ENCODE results near the gene NDRG2.

Gene NDRG2

GRCh38 chr14:21053184-21054122, 28.6 kb upstream of the NDRG2 start:
- CTCF ChIA-PET = interaction anchor here (0.6 to 1.0 kb wide), 5 partner anchors 10 to 83 kb away, joined by 3 to 5 read pairs (median 4); no protein-coding TSS in a partner anchor
- Histone ChIP-seq H3K27ac (ENCODE audit: extremely low read depth, low read depth, low read length) (no peak overlapping the region), H3K9me3 (ENCODE audit: control insufficient read depth, insufficient read depth, low read depth, low read length) (no peaks in the 10 kb centered on the region), H3K4me3 (ENCODE audit: low read depth, low read length) (no peak overlapping the region), H3K36me3 (ENCODE audit: control insufficient read depth in 2 of 2, insufficient read depth in 1 of 2, low read length in 2 of 2) (no peaks in the 10 kb centered on the region), H3K4me1 (ENCODE audit: control insufficient read depth, insufficient read depth, low read length) (no peaks in the 10 kb centered on the region)
- POLR2A ChIA-PET = interaction anchor here (0.6 kb wide), 1 partner anchor 55 kb away, joined by 3 read pairs; the partner anchor contains the start of gene SLC39A2
- TF ChIP-seq ZEB2 (tag by site-specific recombination; IDR thresholded peaks at IDR 0.05) = no peak
- no peak for TF ChIP-seq ZNF423 (tag by site-specific recombination; IDR thresholded peaks at IDR 0.05)
- TF ChIP-seq HOXD13 (CRISPR knock-in tag; IDR thresholded peaks at IDR 0.05; ENCODE audit: borderline replicate concordance) = no peak
- no peak for TF ChIP-seq ZNF639 (tag by site-specific recombination; IDR thresholded peaks at IDR 0.05)

GRCh38 chr14:21050597-21050996, 25.7 kb upstream of the NDRG2 start:
- TF ChIP-seq ZNF791 (tag by site-specific recombination; IDR thresholded peaks at IDR 0.05) = no peak
- no peak for TF ChIP-seq ZNF555 (tag by site-specific recombination; conservative IDR thresholded peaks at IDR 0.05)
- no peak for TF ChIP-seq ZNF239 (tag by site-specific recombination; IDR thresholded peaks at IDR 0.05)
- TF ChIP-seq ZNF639 (tag by site-specific recombination; IDR thresholded peaks at IDR 0.05) = no peak
- TF ChIP-seq ZNF121 (tag by site-specific recombination; IDR thresholded peaks at IDR 0.05) = no peak
- no peak for TF ChIP-seq ZNF174 (tag by site-specific recombination; IDR thresholded peaks at IDR 0.05)
- TF ChIP-seq ZBTB48 (tag by site-specific recombination; IDR thresholded peaks at IDR 0.05) = no peak
- no peak for TF ChIP-seq SP7 (tag by site-specific recombination; IDR thresholded peaks at IDR 0.05)
- H3K4me1 ChIP-seq (ENCODE audit: control insufficient read depth, insufficient read depth, low read length) = no peaks in the 10 kb centered on the region
- no peaks in the 10 kb centered on the region for H3K9me3 ChIP-seq (ENCODE audit: control insufficient read depth, insufficient read depth, low read depth, low read length)
- H3K36me3 ChIP-seq (ENCODE audit: control insufficient read depth in 2 of 2, insufficient read depth in 1 of 2, low read length in 2 of 2) = no peaks in the 10 kb centered on the region
- ChIA-PET POLR2A (no interaction called here), CTCF (interaction anchor here (0.5 to 2.0 kb wide), 7 partner anchors 10 to 243 kb away, joined by 3 to 6 read pairs (median 4); no protein-coding TSS in a partner anchor)
- no peak overlapping the region for H3K4me3 ChIP-seq (ENCODE audit: low read depth, low read length)
- H3K27ac ChIP-seq (ENCODE audit: extremely low read depth, low read depth, low read length) = no peak overlapping the region

- H3K36me3 ChIP-seq (ENCODE audit: control insufficient read depth in 2 of 2, insufficient read depth in 1 of 2, low read length in 2 of 2) = no peaks in the 10 kb centered on the region
- CTCF ChIA-PET = interaction anchor here (1.0 to 2.0 kb wide), 2 partner anchors 9 to 56 kb away, joined by 3 to 4 read pairs; no protein-coding TSS in a partner anchor
- POLR2A ChIA-PET = interaction anchor here (2.1 kb wide), 1 partner anchor 43 kb away, joined by 4 read pairs; no protein-coding TSS in a partner anchor
- no peaks in the 10 kb centered on the region for H3K4me1 ChIP-seq (ENCODE audit: control insufficient read depth, insufficient read depth, low read length)
- H3K27ac ChIP-seq (ENCODE audit: extremely low read depth, low read depth, low read length) = no peak overlapping the region
- H3K4me3 ChIP-seq (ENCODE audit: low read depth, low read length) = no peak overlapping the region
- no peaks in the 10 kb centered on the region for H3K9me3 ChIP-seq (ENCODE audit: control insufficient read depth, insufficient read depth, low read depth, low read length)
- TF ChIP-seq HIC1 (tag by site-specific recombination; IDR thresholded peaks at IDR 0.05) (no peak), ZBTB17 (tag by site-specific recombination; IDR thresholded peaks at IDR 0.05) (peak; percentile 78)
Observed at GRCh38 chr14:21049271-21049673, 24.4 kb upstream of the NDRG2 start.
